Heart right ventricle (tissue), 16 donors: Measurements from ENCODE around the gene ZBP1. TPM values are rescaled to one million over a fixed set of nuclear protein-coding genes. Genes with fewer than 3 reads are reported as not detected.

Source experiments
- ATAC-seq, 8 donors: fragments of 200-7000 bp; cut with Tn5 transposase; one replicate each; pipeline ENCODE4 v1.9.1; 2020; ENCODE audit warnings: mild to moderate bottlenecking in 8 of 8, moderate library complexity in 8 of 8, moderate number of reproducible peaks in 1 of 8
- DNase-seq, 2 donors: peaks; one replicate each; pipeline ENCODE4 v3.0.0-alpha.2; 2020
- H3K27ac ChIP-seq, 10 donors: fragments of 200-600 bp; sonication (generic) in 2 of 10; one replicate each; pipeline versions ENCODE4 v1.5.0 to v1.8.0; 2020 to 2022; ENCODE audit warnings: mild to moderate bottlenecking in 3 of 10
- H3K27me3 ChIP-seq, 7 donors: fragments of 200-600 bp; one replicate each; pipeline ENCODE4 v1.8.0; 2021 to 2022; ENCODE audit warnings: mild to moderate bottlenecking in 2 of 7
- H3K36me3 ChIP-seq, 9 donors: fragments of 200-600 bp; sonication (generic) in 1 of 9; one replicate each; pipeline versions ENCODE4 v1.5.0 to v1.8.0; 2020 to 2022; ENCODE audit warnings: mild to moderate bottlenecking in 2 of 9
- H3K4me1 ChIP-seq, 9 donors: fragments of 200-600 bp; sonication (generic) in 1 of 9; one replicate each; pipeline versions ENCODE4 v1.5.0 to v1.8.0; 2020 to 2022; ENCODE audit warnings: mild to moderate bottlenecking in 4 of 9
- H3K4me3 ChIP-seq, 10 donors: fragments of 200-600 bp; sonication (generic) in 2 of 10; one replicate each; pipeline versions ENCODE4 v1.5.0 to v1.8.0; 2020 to 2022; ENCODE audit warnings: mild to moderate bottlenecking in 7 of 10, moderate library complexity in 2 of 10
- H3K9me3 ChIP-seq, 11 donors: fragments of 200-600 bp in 10 of 11; sonication (generic) in 2 of 11; one replicate each; pipeline versions ENCODE4 v1.5.0 to v1.8.0; 2013 to 2022; ENCODE audit warnings: mild to moderate bottlenecking in 2 of 11, control low read depth in 1 of 11, moderate library complexity in 1 of 11
- CTCF ChIP-seq, 9 donors: fragments of 200-600 bp; sonication (generic) in 2 of 9; IDR thresholded peaks; one replicate each; pipeline versions ENCODE4 v1.5.0 to v1.8.0; 2021 to 2022; ENCODE audit warnings: antibody characterized with exemption in 9 of 9, mild to moderate bottlenecking in 5 of 9, moderate library complexity in 1 of 9
- WGBS, 2 donors: extraction: QIAGEN DNeasy Blood & Tissue Kit; methylation state at CpG; one replicate each; pipeline ENCODE4 v1.1.7; 2013; ENCODE audit warnings: inconsistent platforms in 1 of 2; 5-methylcytosine and 5-hydroxymethylcytosine counted together
- intact Hi-C, 10 donors: fragments of 100-400 bp; cut with DNase I; formaldehyde crosslinking; loops; one replicate each; pipeline versions ENCODE4 v1.11.1 to v1.14.2; 2022
- polyA plus RNA-seq, 2 donors: library from polyadenylated mRNA; stranded (reverse); fragments of 200-250 nt; gene quantifications; one replicate each; pipeline ENCODE4 v1.2.3, GENCODE V29; 2013
- total RNA-seq, 10 donors: library from RNA; stranded (reverse); fragmentation: NEBNext Ultra II Directional in 3 of 10; extraction: Animal tissue kit (Norgen Biotek cat#: 25700) in 3 of 10; gene quantifications; one replicate each; pipeline versions ENCODE4 v1.2.1 to v1.2.4, GENCODE V29; 2021 to 2023
- donor health status: Arrhythmogenic right ventricular cardiomyopathy.
- donor health status: ischemic (EF 13 %, LVEDD 7.1; RV severe dilation, severe dysfunction).
- donor health status: healthy with polysubstance abuse.
- donor health status: DM: no; HTN: yes; CAD: no.
- donor health status: DM: no; HTN: no; CAD: no.
- donor health status: ischemic (EF 25% LVEDD 6.9; RV normal size, moderate dysfunction).
- donor health status: ischemic (EF 25% LVEDD 5.7; RV mildly dilated, moderate dysfunction).
- donor health status: healthy.
- donor health status: DM: yes; HTN: yes; CAD: no.
- donor health status: Ischemic cardiomyopathy.
- donor health status: ischemic (EF 35%, LVEDD 5.7; RV mildly dilated, moderate dysfunction).
- donor health status: nonischemic (EF 11% LVEDD 7.7; RV severe dilation, severe dysfunction).
- donor health status: DM: yes; HTN: yes; CAD: no.
- donor health status: PGD.
- donor health status: ischemic (EF 29% LVEDD 5.4; RV normal size, mild dysfunction).
- donor health status: nonischemic (EF 23%, LVEDD 6.1; RV moderate dilation, normal function).

ZBP1 gene
- total and polyA plus RNA-seq, 12 donors: 0.13 to 1.2 (median 0.31) TPM; not detected in 2

DNA sequence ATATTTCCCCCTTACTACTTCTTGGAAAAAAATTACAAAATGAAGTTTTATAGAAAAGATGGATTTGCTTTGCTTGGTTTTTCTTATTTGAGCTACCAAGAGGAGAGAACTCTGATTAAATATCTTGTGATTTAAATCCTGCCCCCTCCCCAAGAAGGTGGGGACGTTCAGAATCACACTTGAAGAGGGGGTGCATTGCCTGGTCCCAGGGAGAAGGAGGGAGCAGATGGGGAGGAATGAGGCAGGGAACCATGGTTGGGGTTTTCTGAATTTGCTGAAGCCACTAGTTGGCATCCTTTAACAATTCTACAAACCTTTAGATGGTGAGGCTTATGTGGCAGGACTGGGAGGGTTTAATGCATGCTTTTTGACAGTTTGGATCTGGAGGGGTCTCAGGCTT is 53.8 kb downstream of the ZBP1 start:
- intact Hi-C loops: no loop called here
- Histone ChIP-seq H3K27ac (no peak overlapping the region), H3K4me1 (no peaks in the 10 kb centered on the region), H3K36me3 (no peaks in the 10 kb centered on the region), H3K4me3 (no peak overlapping the region), H3K9me3 (no peaks in the 10 kb centered on the region), H3K27me3 (peaks cover 0 to 46% (median 34%) of the 10 kb centered on the region in 7 donors)
- 13 to 19% methylated on average over 1 of the region's 1 CpG for WGBS, 2 donors
- DNase-seq (no peak), ATAC-seq (no peak)
- no peak for TF ChIP-seq CTCF (IDR thresholded peaks at IDR 0.05)

DNA sequence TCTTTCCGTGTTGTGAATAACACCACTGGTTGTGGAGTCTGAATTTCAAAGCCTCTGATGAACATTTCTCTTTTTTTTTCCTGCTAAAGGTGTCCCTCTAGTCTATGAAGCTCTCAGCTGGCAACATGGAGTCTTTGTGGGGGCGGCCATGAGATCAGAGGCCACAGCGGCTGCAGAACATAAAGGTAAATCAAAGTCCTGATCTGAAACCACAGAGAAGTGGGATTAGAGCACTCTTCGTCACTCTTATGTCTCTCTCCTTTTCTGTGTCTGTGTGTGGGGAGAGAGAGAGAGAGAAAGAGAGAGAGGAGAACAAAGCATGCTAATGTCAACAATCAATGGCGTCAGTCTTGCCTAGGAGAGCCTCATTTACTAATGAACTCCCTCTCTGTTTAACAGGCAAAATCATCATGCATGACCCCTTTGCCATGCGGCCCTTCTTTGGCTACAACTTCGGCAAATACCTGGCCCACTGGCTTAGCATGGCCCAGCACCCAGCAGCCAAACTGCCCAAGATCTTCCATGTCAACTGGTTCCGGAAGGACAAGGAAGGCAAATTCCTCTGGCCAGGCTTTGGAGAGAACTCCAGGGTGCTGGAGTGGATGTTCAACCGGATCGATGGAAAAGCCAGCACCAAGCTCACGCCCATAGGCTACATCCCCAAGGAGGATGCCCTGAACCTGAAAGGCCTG is 55.1 kb downstream of the ZBP1 start:
- H3K36me3 ChIP-seq: no peaks in the 10 kb centered on the region
- no peak overlapping the region for H3K27ac ChIP-seq
- TF ChIP-seq CTCF (IDR thresholded peaks at IDR 0.05): no peak
- H3K4me3 ChIP-seq: no peak overlapping the region
- intact Hi-C loops: no loop called here
- WGBS, 2 donors: 88 to 90% methylated on average over 11 of the region's 11 CpGs
- DNase-seq (no peak), ATAC-seq (no peak)
- H3K27me3 ChIP-seq: peaks cover 0 to 39% (median 30%) of the 10 kb centered on the region in 7 donors
- no peaks in the 10 kb centered on the region for H3K9me3 ChIP-seq
- peaks cover 0 to 5% (median 0%) of the 10 kb centered on the region in 9 donors for H3K4me1 ChIP-seq

DNA sequence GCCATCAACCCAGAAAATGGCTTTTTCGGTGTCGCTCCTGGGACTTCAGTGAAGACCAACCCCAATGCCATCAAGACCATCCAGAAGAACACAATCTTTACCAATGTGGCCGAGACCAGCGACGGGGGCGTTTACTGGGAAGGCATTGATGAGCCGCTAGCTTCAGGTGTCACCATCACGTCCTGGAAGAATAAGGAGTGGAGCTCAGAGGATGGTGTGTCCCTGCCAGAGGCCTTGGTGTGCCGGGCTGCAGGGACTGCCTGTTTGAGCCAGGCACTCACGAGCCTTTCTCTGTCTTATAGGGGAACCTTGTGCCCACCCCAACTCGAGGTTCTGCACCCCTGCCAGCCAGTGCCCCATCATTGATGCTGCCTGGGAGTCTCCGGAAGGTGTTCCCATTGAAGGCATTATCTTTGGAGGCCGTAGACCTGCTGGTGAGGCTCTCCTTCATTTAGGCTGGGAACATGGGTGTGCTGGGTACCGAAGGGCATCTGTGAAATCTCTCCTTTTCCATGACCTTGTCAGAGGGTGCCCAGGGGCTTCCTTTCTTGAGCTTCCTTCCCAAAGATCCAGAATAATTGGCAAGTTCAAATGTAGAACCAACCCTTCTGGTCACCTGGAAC is 55.9 kb downstream of the ZBP1 start:
- Histone ChIP-seq H3K4me3 (no peak overlapping the region), H3K27ac (no peak overlapping the region), H3K36me3 (no peaks in the 10 kb centered on the region), H3K27me3 (peaks cover 0 to 40% (median 30%) of the 10 kb centered on the region in 7 donors), H3K4me1 (peaks cover 0 to 5% (median 0%) of the 10 kb centered on the region in 9 donors), H3K9me3 (no peaks in the 10 kb centered on the region)
- intact Hi-C loops: no loop called here
- TF ChIP-seq CTCF (IDR thresholded peaks at IDR 0.05): no peak
- 88 to 91% methylated on average over 14 of the region's 14 CpGs for WGBS, 2 donors
- no peak for DNase-seq
- no peak for ATAC-seq

DNA sequence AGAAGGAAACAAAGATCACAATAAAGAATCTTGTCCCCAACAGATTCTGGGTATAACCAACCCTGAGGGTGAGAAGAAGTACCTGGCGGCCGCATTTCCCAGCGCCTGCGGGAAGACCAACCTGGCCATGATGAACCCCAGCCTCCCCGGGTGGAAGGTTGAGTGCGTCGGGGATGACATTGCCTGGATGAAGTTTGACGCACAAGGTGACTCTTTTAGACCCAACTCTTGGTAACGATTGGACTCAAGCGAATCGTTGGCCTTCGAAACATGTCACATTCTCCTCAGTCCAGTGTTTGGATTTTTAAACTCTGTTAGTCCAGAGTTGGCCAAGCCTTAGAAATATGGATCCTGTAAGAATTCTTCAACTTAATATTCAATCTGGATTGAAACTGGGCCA is 56.7 kb downstream of the ZBP1 start:
- intact Hi-C loops: no loop called here
- 95 to 97% methylated on average over 12 of the region's 12 CpGs for WGBS, 2 donors
- ATAC-seq (no peak), DNase-seq (no peak)
- Histone ChIP-seq H3K9me3 (no peaks in the 10 kb centered on the region), H3K27ac (no peak overlapping the region), H3K4me3 (no peak overlapping the region), H3K36me3 (no peaks in the 10 kb centered on the region), H3K27me3 (peaks cover 0 to 41% (median 30%) of the 10 kb centered on the region in 7 donors), H3K4me1 (peaks cover 0 to 5% (median 0%) of the 10 kb centered on the region in 9 donors)
- no peak for TF ChIP-seq CTCF (IDR thresholded peaks at IDR 0.05)
